Smooth muscle cell of the brain vasculature (primary cell): ENCODE measurements around the gene MIA.
"Not testable (repeated sequence)": the region's sequence is repeated elsewhere in the genome, so short reads cannot be mapped to it uniquely, and the experiment has no call there.

ENCODE experiments used
- DNase-seq: peaks from one replicate; pipeline ENCODE4 v3.0.0-alpha.2; 2012; ENCODE audit warnings: low read depth, low spot score

The MIA gene

DNA sequence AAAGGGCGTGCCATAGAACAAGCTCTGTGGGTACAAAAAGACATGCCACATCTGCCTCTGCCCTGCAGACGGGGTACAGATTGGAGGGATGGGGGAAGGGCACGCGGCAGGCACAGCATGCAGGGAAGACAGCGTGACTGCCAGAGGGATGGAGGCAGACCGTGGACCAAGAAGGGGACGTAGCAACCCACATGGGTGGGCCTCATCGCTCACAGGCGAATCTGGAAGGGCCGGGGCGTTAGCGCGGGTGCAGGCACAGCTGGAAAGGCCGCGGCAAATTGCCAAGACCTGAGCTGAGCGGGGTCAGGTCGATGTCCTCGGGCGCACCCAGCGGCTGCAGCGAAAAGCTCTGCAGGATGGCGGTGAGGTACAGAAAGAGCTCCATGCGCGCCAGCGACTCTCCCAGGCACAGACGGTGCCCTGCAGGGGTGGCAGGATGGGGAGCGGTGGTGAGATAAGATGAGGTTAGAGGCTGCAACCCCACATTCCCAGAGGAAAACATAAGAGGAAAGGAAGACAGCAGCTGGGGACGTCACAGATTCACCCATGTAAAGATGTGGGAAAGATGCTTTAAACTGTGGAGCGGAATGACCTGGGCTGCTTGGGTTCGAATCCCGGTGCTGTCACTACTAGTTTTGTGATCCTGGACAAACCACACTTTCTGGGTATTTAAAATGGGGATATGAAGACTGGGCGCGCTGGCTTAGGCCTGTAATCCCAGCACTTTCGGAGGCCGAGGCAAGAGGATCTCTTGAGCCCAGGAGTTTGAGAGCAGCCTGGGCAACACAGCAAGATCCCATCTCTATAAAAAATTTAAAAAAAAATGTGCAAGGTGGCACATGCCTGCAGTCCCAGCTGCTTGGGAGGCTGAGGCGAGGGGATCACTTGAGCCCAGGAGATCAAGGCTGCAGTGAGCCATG lies 43.4 kb downstream of the MIA start:
- DNase-seq: not testable (repeated sequence)

DNA sequence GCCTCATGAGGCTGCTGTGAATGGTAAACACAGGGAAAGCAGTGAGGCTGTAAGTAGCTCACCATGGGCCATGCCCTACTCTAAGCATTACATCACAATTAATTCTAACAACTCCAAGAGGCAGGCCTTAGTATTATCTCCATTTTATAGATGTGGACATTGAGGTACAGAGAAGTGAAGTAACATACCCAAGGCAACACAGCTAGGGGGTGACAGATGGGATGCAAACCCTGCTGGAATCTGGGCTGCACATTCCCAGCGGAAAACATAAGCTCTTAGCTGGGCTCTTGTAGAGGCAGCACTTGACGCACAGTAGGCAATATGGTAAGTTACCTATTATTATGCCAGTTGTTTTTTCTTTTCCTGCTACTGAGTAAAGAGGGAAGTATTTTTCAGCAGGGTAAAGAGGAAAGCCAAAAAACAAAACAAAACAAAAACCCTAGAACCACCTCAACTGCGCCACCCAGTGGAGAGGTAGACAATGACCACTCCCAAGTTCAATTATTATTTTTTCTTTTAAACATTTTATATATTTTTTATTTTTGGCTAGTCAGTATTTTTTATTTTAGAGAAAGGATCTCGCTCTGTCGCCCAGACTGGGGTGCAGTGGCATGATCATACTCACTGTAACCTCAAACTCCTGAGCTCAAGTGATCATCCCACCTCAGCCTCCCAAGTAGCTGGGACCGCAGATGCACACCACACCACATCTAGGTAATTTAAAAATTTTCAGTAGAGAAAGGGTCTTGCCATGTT lies 44.3 kb downstream of the MIA start:
- not testable (repeated sequence) for DNase-seq

DNA sequence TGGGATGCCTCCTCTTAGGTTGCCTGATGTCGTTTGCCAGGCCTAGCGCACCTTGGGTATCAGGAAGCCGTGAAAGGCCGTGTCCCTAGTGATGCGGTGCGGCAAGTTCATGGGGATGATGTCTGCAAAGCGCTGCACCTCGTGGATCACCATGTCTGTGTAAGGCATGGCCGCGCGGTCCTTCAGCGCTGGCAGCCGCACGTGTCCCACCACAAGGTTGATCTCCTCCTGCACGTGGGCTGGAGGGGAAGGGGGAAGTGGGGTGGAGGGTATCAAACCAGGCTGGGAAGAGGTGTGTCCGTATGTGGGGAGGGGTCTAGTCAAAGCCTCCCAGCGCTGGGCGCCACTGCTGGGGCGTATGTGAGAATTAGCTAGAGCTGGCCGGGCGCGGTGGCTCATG lies 46.8 kb downstream of the MIA start:
- DNase-seq: no peak

DNA sequence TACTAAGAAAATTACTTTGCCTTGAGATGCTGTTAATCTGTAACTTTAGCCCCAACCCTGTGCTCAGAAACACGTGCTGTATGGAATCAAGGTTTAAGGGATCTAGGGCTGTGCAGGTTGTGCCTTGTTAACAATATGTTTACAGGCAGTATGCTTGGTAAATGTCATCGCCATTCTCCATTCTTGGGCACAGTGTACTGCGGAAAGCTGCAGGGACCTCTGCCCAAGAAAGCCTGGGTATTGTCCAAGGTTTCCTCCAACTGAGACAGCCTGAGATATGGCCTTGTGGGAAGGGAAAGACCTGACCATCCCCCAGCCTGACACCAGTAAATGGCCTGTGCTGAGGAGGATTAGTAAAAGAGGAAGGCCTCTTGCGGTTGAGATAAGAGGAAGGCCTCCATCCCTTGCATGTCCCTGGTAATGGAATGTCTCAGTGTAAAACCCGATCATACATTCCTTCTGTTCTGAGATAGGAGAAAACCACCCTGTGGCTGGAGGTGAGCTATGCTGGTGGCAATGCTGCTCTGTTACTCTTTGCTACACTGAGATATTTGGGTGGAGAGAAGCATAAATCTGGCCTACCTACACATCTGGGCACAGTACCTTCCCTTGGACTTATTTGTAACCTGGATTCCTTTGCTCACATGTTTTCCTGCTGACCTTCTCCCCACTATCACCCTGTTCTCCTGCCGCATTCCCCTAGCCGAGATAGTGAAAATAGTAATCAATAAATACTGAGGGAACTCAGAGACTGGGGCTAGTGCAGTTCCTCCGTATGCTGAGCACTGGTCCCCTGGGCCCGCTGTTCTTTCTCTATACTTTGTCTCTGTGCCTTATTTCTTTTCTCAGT lies 47.6 kb downstream of the MIA start:
- DNase-seq: not testable (repeated sequence)

DNA sequence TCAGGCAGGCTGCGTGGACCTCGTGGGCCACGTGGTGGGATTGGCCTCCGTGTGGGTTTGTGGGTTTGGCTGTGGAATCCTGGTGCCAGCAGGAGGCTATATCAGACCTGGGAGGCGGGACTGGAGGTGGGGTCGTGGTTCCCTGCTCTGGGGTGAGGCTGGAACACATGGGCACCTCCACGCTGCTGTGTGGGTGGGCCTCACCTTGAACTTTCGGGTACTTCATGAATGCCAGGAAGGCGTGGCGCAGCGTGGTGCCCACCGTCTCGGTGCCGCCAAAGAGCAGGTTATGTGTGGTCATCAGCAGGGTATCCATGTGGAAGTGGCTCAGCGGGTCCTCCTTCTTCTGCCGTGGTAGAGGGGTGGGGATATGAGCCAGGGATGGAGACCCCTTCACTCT lies 49.6 kb downstream of the MIA start:
- not testable (repeated sequence) for DNase-seq

DNA sequence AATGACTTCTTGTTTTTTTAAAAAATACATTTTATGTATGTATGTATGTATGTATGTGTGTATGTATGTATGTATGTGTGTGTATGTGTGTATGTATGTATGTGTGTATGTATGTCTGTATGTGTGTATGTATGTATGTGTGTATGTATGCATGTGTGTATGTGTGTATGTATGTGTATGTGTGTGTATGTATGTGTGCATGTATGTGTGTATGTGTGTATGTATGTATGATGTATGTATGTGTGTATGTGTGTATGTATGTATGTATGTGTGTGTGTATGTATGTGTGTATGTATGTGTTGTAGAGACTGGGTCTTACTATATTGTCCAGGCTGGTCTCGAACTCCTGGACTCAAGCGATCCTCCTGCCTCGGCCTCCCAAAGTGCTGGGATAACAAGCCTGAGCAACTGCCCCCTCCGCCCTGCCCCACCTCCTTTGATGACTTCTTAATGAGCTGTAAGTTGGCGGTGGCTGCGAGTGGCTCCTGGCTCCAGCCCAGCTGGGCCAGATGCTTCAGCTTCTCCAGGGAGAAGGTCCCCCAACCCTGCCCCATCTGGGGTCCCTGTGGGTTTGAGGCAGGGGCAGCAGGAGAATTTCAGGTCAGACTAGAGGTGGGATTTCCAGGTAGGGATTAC lies 50.3 kb downstream of the MIA start:
- not testable (repeated sequence) for DNase-seq

DNA sequence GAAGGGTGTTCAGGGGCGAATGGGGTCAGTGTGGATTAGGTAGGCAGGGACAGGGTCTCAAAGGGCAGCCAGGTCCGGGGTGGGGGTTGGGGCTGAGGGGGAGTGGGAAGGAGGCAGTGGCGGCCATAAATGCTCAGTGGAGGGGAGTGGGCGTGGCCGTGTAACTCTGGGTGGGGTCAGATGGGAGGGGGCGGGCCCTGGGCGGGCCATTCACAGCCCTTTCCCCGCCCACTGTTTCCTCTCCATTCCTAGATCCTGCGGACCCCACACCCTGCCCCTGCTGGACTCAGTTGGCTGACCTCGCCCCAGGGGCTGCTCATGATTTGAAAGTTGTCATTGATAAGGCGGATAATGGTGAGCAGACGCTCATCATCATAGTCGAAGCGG lies 51.0 kb downstream of the MIA start:
- DNase-seq: not testable (repeated sequence)

DNA sequence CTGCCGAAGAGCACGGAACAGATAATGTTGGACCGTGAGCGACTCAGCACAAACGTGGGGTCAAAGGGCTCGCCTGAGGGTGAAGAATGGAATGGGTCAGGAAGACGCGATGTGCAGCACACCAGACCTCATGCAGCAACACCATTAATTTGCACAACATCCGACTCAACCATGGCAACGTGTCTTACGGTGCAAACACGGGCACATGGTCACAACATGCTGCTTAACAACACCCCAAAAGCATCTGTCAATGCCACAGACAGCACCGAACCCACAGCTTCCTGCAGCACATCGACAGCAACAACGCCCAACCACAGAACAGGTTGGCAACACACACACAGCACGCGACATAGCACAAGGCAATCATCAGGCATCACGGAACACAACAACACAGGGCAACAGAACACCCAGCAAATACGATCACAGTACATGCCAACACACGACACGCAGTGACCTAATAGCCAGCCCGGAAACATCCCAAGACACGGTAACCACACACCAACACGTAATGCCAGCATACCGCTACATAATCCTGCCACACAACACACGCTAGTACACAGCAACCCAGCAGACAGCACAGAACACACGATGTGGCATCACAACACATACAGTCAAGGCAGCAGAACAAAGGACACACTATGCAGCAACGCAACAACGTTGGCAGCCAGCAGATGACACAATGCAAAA lies 51.5 kb downstream of the MIA start:
- DNase-seq: not testable (repeated sequence)
